GM23338 (cell line): Measurements from ENCODE around the gene BCAP31. TPM values are rescaled to one million over a fixed set of nuclear protein-coding genes. Genes with fewer than 3 reads are reported as not detected.

Experiments
- ATAC-seq: fragments of 200-7000 bp; cut with Tn5 transposase; 3 replicates; pipeline ENCODE4 v1.9.1; 2020
- DNase-seq: peaks from one replicate; pipeline ENCODE4 v3.0.0-alpha.2; 2015; ENCODE audit warnings: low spot score
- H2AFZ ChIP-seq: fragments of 200-600 bp; sonication (generic); 2 replicates; pipeline ENCODE4 v1.8.0; 2016; ENCODE audit warnings: antibody characterized with exemption, mild to moderate bottlenecking, moderate library complexity
- H3F3A ChIP-seq: fragments of 200-600 bp; sonication (generic); replicated peaks from 2 replicates; pipeline ENCODE4 v1.8.0; 2017; ENCODE audit warnings: antibody characterized with exemption, mixed run types, low read depth
- H3K27ac ChIP-seq: fragments of 200-600 bp; sonication (generic); 2 replicates; pipeline ENCODE4 v1.6.1; 2016; ENCODE audit warnings: low read depth
- H3K27me3 ChIP-seq: fragments of 200-600 bp; sonication (generic); 2 replicates; pipeline ENCODE4 v1.8.0; 2016; ENCODE audit warnings: mild to moderate bottlenecking, mixed run types, moderate library complexity; ENCODE audit not compliant: insufficient read depth
- H3K36me3 ChIP-seq: fragments of 200-600 bp; sonication (generic); 2 replicates; pipeline ENCODE4 v1.8.0; 2016; ENCODE audit warnings: mild to moderate bottlenecking; ENCODE audit not compliant: insufficient read depth
- H3K4me1 ChIP-seq: fragments of 200-600 bp; sonication (generic); 2 replicates; pipeline ENCODE4 v1.8.0; 2016; ENCODE audit warnings: mild to moderate bottlenecking, moderate library complexity; ENCODE audit not compliant: insufficient read depth
- H3K4me2 ChIP-seq: fragments of 200-600 bp; sonication (generic); 2 replicates; pipeline ENCODE4 v1.7.1; 2017; ENCODE audit warnings: mixed run types
- H3K4me3 ChIP-seq: fragments of 200-600 bp; sonication (generic); 2 replicates; pipeline ENCODE4 v1.6.1; 2016; ENCODE audit warnings: mixed run types
- H3K79me2 ChIP-seq: fragments of 200-600 bp; sonication (generic); replicated peaks from 2 replicates; pipeline ENCODE4 v1.8.0; 2017; ENCODE audit warnings: mild to moderate bottlenecking; ENCODE audit not compliant: insufficient read depth
- H3K9me2 ChIP-seq: fragments of 200-600 bp; sonication (generic); 2 replicates; pipeline ENCODE4 v1.8.0; 2017; ENCODE audit not compliant: insufficient read depth
- H4K20me1 ChIP-seq: fragments of 200-600 bp; sonication (generic); replicated peaks from 2 replicates; pipeline ENCODE4 v1.8.0; 2017; ENCODE audit warnings: mild to moderate bottlenecking; ENCODE audit not compliant: insufficient read depth
- H3K27ac Mint-ChIP-seq: 2 replicates; pipeline ENCODE4 v1.8.0; 2020; ENCODE audit warnings: inconsistent platforms, mild to moderate bottlenecking, moderate library complexity, mixed read lengths
- H3K27me3 Mint-ChIP-seq: 3 replicates; pipeline ENCODE4 v1.8.0; 2022; ENCODE audit warnings: low read depth, mild to moderate bottlenecking, moderate library complexity, mixed read lengths, inconsistent platforms; ENCODE audit not compliant: insufficient read depth, poor library complexity
- H3K36me3 Mint-ChIP-seq: 3 replicates; pipeline ENCODE4 v1.8.0; 2021; ENCODE audit warnings: low read depth, mild to moderate bottlenecking, inconsistent platforms, moderate library complexity, mixed read lengths
- H3K4me1 Mint-ChIP-seq: 3 replicates; pipeline ENCODE4 v1.8.0; 2020; ENCODE audit warnings: mild to moderate bottlenecking, inconsistent platforms, mixed read lengths
- H3K4me3 Mint-ChIP-seq: 3 replicates; pipeline ENCODE4 v1.8.0; 2021; ENCODE audit warnings: moderate library complexity, mild to moderate bottlenecking, inconsistent platforms, mixed read lengths
- H3K9me3 Mint-ChIP-seq: 3 replicates; pipeline ENCODE4 v1.8.0; 2020; ENCODE audit warnings: moderate library complexity, mild to moderate bottlenecking, inconsistent platforms, mixed read lengths
- EZH2 ChIP-seq: fragments of 200-600 bp; sonication (generic); IDR thresholded peaks from one replicate; pipeline ENCODE4 v1.8.0; 2017; ENCODE audit warnings: antibody characterized with exemption, mild to moderate bottlenecking, low read depth; ENCODE audit not compliant: unreplicated experiment
- EZH2phosphoT487 ChIP-seq: fragments of 200-600 bp; sonication (generic); IDR thresholded peaks from one replicate; pipeline ENCODE4 v1.8.1; 2018; ENCODE audit warnings: antibody characterized with exemption; ENCODE audit not compliant: unreplicated experiment
- NANOG ChIP-seq: IDR thresholded peaks from 2 replicates; pipeline ENCODE4 v1.6.1; 2016; ENCODE audit warnings: antibody characterized with exemption, borderline replicate concordance
- POLR2AphosphoS5 ChIP-seq: IDR thresholded peaks from 2 replicates; pipeline ENCODE4 v1.6.1; 2016; ENCODE audit warnings: antibody characterized with exemption, low read depth
- ZNF114 ChIP-seq: fragments of 250-450 bp; sonication (Bioruptor Pico); IDR thresholded peaks from 2 replicates; pipeline ENCODE4 v1.5.0; 2020; ENCODE audit warnings: mild to moderate bottlenecking, moderate library complexity
- ZNF462 ChIP-seq: fragments of 250-450 bp; sonication (Bioruptor Pico); IDR thresholded peaks from 2 replicates; pipeline ENCODE4 v1.5.0; 2020; ENCODE audit warnings: mild to moderate bottlenecking, moderate library complexity
- polyA plus RNA-seq: library from polyadenylated mRNA; unstranded; fragments of >200 nt; fragmentation: Nextera tagmentation; extraction: Ambion mirVana; gene quantifications from 2 replicates; pipeline ENCODE4 v1.2.1, GENCODE V29; 2016
- total RNA-seq: library from RNA; depleted of rRNA; stranded (reverse); fragments of >200 nt; shearing (Covaris generic); gene quantifications from 2 replicates; pipeline ENCODE4 v1.2.3, GENCODE V29; 2014
- TF ChIP-seq, protein P1 (sequence below): IDR thresholded peaks from one replicate; pipeline ENCODE4 v1.6.1; 2018; ENCODE audit warnings: antibody characterized with exemption; ENCODE audit not compliant: unreplicated experiment
- TF ChIP-seq, protein P2 (sequence below): IDR thresholded peaks from 2 replicates; pipeline ENCODE4 v1.6.1; 2016; ENCODE audit warnings: antibody characterized with exemption

BCAP31 gene
- total and polyA plus RNA-seq, 2 experiments from 2014 or later = 85.0 to 145 TPM

- no peak for TF ChIP-seq ZNF462
Measured at GRCh38 chrX:153670748-153671588, 53.2 kb downstream of the BCAP31 start (continued).

DNA sequence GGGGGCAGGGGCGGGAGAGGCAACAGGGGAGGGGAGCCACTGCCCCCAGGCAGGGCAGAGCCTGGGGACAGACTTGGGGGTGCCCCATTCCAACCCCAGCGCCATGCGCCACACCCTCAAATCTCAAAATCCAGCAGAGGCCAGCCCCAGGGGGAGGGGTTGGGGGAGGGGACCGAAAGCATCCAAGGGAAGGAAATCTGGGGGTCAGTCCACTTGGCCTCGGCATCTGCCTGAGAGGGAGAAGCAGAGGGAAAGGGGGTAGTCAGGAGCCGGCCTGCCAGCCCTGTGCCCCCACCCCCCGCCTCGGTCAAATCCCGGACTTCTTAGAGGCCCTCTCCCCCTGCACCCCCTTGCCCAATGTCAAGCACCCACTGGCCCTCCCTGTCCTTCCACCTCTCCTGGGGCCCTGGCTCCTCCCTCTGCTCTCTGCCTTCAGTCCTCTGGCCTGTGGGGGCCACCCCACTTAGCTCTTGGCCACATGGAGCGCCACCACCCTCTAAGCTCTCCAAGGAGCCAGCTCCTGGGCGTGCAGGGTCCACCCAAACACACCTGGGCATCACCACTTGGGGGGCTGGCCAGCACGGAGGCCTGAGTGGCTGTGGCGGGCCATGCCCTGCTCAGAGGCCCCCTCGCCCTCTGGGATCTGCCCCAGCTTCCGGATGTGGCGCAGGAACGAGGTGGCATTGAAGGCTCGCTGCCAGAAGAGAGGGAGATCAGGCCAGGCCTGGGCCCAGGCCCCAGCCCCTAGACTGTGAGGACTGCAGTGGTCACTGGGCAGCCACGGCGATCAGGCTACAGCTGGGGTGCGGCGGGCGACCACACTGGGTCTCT is 54.1 kb downstream of the BCAP31 start:
- Histone ChIP-seq H3K4me2 (no peak overlapping the region), H3K79me2 (no peaks in the 10 kb centered on the region), H4K20me1 (no peaks in the 10 kb centered on the region), H3K36me3 (no peaks in the 10 kb centered on the region), H3K4me1 (no peaks in the 10 kb centered on the region), H3K27me3 (0 out of 2 replicates have a peak, but pooled peaks cover 2% of the 10 kb centered on the region), H3F3A (no peaks in the 10 kb centered on the region), H2AFZ (no peak overlapping the region), H3K4me3 (no peak overlapping the region), H3K9me2 (no peaks in the 10 kb centered on the region), H3K27ac (no peak overlapping the region)
- Mint-ChIP-seq H3K4me3 (no peak overlapping the region), H3K9me3 (no peaks in the 10 kb centered on the region), H3K36me3 (no peaks in the 10 kb centered on the region; the same call in 1 of the 3 replicates), H3K4me1 (peaks cover 12% of the 10 kb centered on the region), H3K27me3 (peaks cover 16% of the 10 kb centered on the region), H3K27ac (no peak overlapping the region)
- DNase-seq = no peak
- ATAC-seq = no peak
- TF ChIP-seq NANOG (no peak), EZH2 (no peak), EZH2phosphoT487 (no peak), POLR2AphosphoS5 (no peak), ZNF114 (CRISPR knock-in tag) (no peak)
- TF ChIP-seq, protein P1, sequence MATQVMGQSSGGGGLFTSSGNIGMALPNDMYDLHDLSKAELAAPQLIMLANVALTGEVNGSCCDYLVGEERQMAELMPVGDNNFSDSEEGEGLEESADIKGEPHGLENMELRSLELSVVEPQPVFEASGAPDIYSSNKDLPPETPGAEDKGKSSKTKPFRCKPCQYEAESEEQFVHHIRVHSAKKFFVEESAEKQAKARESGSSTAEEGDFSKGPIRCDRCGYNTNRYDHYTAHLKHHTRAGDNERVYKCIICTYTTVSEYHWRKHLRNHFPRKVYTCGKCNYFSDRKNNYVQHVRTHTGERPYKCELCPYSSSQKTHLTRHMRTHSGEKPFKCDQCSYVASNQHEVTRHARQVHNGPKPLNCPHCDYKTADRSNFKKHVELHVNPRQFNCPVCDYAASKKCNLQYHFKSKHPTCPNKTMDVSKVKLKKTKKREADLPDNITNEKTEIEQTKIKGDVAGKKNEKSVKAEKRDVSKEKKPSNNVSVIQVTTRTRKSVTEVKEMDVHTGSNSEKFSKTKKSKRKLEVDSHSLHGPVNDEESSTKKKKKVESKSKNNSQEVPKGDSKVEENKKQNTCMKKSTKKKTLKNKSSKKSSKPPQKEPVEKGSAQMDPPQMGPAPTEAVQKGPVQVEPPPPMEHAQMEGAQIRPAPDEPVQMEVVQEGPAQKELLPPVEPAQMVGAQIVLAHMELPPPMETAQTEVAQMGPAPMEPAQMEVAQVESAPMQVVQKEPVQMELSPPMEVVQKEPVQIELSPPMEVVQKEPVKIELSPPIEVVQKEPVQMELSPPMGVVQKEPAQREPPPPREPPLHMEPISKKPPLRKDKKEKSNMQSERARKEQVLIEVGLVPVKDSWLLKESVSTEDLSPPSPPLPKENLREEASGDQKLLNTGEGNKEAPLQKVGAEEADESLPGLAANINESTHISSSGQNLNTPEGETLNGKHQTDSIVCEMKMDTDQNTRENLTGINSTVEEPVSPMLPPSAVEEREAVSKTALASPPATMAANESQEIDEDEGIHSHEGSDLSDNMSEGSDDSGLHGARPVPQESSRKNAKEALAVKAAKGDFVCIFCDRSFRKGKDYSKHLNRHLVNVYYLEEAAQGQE = no peak
- TF ChIP-seq, protein P2, sequence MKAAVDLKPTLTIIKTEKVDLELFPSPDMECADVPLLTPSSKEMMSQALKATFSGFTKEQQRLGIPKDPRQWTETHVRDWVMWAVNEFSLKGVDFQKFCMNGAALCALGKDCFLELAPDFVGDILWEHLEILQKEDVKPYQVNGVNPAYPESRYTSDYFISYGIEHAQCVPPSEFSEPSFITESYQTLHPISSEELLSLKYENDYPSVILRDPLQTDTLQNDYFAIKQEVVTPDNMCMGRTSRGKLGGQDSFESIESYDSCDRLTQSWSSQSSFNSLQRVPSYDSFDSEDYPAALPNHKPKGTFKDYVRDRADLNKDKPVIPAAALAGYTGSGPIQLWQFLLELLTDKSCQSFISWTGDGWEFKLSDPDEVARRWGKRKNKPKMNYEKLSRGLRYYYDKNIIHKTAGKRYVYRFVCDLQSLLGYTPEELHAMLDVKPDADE = no peak
